Sigmoid colon (tissue), 7 donors: ENCODE measurements around the gene NUMA1. TPM values are rescaled to one million over a fixed set of nuclear protein-coding genes. Genes with fewer than 3 reads are reported as not detected.
A peak's percentile ranks its signal among the peaks of the same experiment; 100 is the strongest.

Experiments
- DNase-seq: peaks from one replicate; pipeline ENCODE4 v3.0.0-alpha.2; 2019
- H3K27ac ChIP-seq, 4 donors: fragments of 200-600 bp; sonication (generic); one replicate each; pipeline ENCODE4 v1.5.1; 2016 to 2019; ENCODE audit warnings: mild to moderate bottlenecking in 1 of 4
- H3K27me3 ChIP-seq, 3 donors: fragments of 200-600 bp; sonication (generic); one replicate each; pipeline ENCODE4 v1.5.1; 2019; ENCODE audit warnings: mild to moderate bottlenecking in 1 of 3
- H3K36me3 ChIP-seq, 4 donors: fragments of 200-600 bp; sonication (generic); one replicate each; pipeline ENCODE4 v1.5.1; 2016 to 2019
- H3K4me1 ChIP-seq, 4 donors: fragments of 200-600 bp; sonication (generic); one replicate each; pipeline ENCODE4 v1.5.1; 2017 to 2019
- H3K4me3 ChIP-seq, 4 donors: fragments of 200-600 bp; sonication (generic); one replicate each; pipeline ENCODE4 v1.5.1; 2017 to 2019; ENCODE audit warnings: mild to moderate bottlenecking in 2 of 4, moderate library complexity in 1 of 4
- H3K9me3 ChIP-seq, 4 donors: fragments of 200-600 bp in 3 of 4; sonication (generic) in 3 of 4; one replicate each; pipeline versions ENCODE4 v1.5.1 to v1.6.1; 2013 to 2019
- EP300 ChIP-seq, 4 donors: sonication (generic); formaldehyde crosslinking; IDR thresholded peaks; one replicate each; pipeline ENCODE4 v1.6.1; 2017; ENCODE audit warnings: antibody characterized with exemption in 4 of 4
- POLR2A ChIP-seq, 2 donors: fragments of 450-650 bp; IDR thresholded peaks; one replicate each; pipeline ENCODE4 v1.6.1; 2016; ENCODE audit warnings: antibody characterized with exemption in 2 of 2, mild to moderate bottlenecking in 2 of 2, moderate library complexity in 2 of 2
- POLR2AphosphoS5 ChIP-seq, 4 donors: sonication (generic); formaldehyde crosslinking; IDR thresholded peaks; one replicate each; pipeline ENCODE4 v1.6.1; 2017; ENCODE audit warnings: antibody characterized with exemption in 4 of 4
- WGBS, 2 donors: extraction: QIAGEN DNeasy Blood & Tissue Kit; methylation state at CpG; one replicate each; pipeline ENCODE4 v1.1.7; 2013; 5-methylcytosine and 5-hydroxymethylcytosine counted together
- intact Hi-C: fragments of 100-400 bp; cut with DNase I; formaldehyde crosslinking; loops from one replicate; pipeline ENCODE4 v1.15.1; 2023
- polyA plus RNA-seq, 3 donors: library from polyadenylated mRNA; stranded (reverse); fragments of 200-250 nt; gene quantifications; one replicate each; pipeline ENCODE4 v1.2.3, GENCODE V29; 2013
- total RNA-seq, 4 donors: library from RNA; depleted of rRNA; stranded (reverse); fragments of >200 nt; gene quantifications; one replicate each; pipeline ENCODE4 v1.1.0, GENCODE V29; 2016
- TF ChIP-seq, protein P1 (sequence below), 4 experiments: fragments of 450-650 bp in 3 of 4; fragments of 200-600 bp in 1 of 4; IDR thresholded peaks; one replicate each; pipeline ENCODE4 v1.5.1; 2016 to 2019; ENCODE audit warnings: antibody characterized with exemption in 4 of 4, mild to moderate bottlenecking in 3 of 4, moderate library complexity in 2 of 4
- donor health status: healthy with polysubstance abuse.
- donor health status: Bipolar disorder and iron deficiency.
- donor health status: healthy.

NUMA1 gene, protein sequence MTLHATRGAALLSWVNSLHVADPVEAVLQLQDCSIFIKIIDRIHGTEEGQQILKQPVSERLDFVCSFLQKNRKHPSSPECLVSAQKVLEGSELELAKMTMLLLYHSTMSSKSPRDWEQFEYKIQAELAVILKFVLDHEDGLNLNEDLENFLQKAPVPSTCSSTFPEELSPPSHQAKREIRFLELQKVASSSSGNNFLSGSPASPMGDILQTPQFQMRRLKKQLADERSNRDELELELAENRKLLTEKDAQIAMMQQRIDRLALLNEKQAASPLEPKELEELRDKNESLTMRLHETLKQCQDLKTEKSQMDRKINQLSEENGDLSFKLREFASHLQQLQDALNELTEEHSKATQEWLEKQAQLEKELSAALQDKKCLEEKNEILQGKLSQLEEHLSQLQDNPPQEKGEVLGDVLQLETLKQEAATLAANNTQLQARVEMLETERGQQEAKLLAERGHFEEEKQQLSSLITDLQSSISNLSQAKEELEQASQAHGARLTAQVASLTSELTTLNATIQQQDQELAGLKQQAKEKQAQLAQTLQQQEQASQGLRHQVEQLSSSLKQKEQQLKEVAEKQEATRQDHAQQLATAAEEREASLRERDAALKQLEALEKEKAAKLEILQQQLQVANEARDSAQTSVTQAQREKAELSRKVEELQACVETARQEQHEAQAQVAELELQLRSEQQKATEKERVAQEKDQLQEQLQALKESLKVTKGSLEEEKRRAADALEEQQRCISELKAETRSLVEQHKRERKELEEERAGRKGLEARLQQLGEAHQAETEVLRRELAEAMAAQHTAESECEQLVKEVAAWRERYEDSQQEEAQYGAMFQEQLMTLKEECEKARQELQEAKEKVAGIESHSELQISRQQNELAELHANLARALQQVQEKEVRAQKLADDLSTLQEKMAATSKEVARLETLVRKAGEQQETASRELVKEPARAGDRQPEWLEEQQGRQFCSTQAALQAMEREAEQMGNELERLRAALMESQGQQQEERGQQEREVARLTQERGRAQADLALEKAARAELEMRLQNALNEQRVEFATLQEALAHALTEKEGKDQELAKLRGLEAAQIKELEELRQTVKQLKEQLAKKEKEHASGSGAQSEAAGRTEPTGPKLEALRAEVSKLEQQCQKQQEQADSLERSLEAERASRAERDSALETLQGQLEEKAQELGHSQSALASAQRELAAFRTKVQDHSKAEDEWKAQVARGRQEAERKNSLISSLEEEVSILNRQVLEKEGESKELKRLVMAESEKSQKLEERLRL (N-terminal part only)
- total RNA-seq (100 to 1,000 TPM; 249 to 343 (median 265) TPM), polyA plus RNA-seq (100 to 1,000 TPM in 2 of 3 donors, 10 to 100 TPM in 1; 99.1 to 176 (median 109) TPM)

GRCh38 chr11:72080326-72081183 is at the start of gene NUMA1, which contains the start of gene LRRC51:
Gene NUMA1, minus strand, starts transcription at chr11:72080542. Its CDS starts 44,599 bp downstream, at chr11:72035943.
Gene LRRC51, plus strand, starts transcription at chr11:72080850. Its CDS starts 8,234 bp downstream, at chr11:72089084.
- 0 to 1% methylated on average over 60 of the region's 60 CpGs for WGBS, 2 donors
- TF ChIP-seq POLR2AphosphoS5 (IDR thresholded peaks at IDR 0.05) (peak; percentile 72 to 91 (median 82)), POLR2A (IDR thresholded peaks at IDR 0.05) (peak; percentile 49 to 52), EP300 (IDR thresholded peaks at IDR 0.05) (no peak)
- TF ChIP-seq, protein P1, sequence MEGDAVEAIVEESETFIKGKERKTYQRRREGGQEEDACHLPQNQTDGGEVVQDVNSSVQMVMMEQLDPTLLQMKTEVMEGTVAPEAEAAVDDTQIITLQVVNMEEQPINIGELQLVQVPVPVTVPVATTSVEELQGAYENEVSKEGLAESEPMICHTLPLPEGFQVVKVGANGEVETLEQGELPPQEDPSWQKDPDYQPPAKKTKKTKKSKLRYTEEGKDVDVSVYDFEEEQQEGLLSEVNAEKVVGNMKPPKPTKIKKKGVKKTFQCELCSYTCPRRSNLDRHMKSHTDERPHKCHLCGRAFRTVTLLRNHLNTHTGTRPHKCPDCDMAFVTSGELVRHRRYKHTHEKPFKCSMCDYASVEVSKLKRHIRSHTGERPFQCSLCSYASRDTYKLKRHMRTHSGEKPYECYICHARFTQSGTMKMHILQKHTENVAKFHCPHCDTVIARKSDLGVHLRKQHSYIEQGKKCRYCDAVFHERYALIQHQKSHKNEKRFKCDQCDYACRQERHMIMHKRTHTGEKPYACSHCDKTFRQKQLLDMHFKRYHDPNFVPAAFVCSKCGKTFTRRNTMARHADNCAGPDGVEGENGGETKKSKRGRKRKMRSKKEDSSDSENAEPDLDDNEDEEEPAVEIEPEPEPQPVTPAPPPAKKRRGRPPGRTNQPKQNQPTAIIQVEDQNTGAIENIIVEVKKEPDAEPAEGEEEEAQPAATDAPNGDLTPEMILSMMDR (IDR thresholded peaks at IDR 0.05) = no peak
- Histone ChIP-seq H3K9me3 (no peaks in the 10 kb centered on the region), H3K27ac (peak within 1 kb of the TSS; percentile 91 to 94 (median 92)), H3K4me1 (peaks cover 0 to 26% (median 23%) of the 10 kb centered on the region in 4 donors), H3K36me3 (no peaks in the 10 kb centered on the region), H3K4me3 (peak within 1 kb of the TSS; percentile 66 to 81 (median 72)), H3K27me3 (no peaks in the 10 kb centered on the region)
- intact Hi-C loops = loop anchor here (2.0 kb wide), 2 partner anchors 32 to 56 kb away; partner anchors contain the start of gene ANAPC15
- DNase-seq = peak; percentile 100

DNA sequence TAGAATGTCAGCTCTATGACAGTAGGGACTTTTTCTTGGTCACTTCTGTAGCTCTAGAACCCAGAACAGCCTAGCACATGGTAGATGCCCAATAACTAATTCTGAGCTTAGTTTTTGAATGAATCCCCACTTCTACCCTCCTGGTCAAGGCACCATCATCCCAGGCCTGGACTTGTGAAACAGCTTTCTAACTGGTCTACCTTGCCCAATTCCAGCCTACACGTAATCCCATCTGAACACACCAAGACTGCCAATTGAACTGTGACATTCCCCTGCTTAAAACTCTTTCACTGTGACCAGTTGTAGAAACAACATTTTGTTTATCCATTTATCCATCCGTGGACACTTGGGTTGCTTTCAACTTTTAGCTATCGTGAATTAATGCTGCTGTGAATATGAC is 49.0 kb upstream of the NUMA1 start:
- intact Hi-C loops = no loop called here
- peaks cover 0 to 4% (median 0%) of the 10 kb centered on the region in 4 donors for H3K9me3 ChIP-seq
- no peaks in the 10 kb centered on the region for H3K27me3 ChIP-seq
- WGBS, 2 donors = 87 to 92% methylated on average over 3 of the region's 3 CpGs
- TF ChIP-seq POLR2A (IDR thresholded peaks at IDR 0.05) (no peak), EP300 (IDR thresholded peaks at IDR 0.05) (no peak)
- TF ChIP-seq, protein P1 (IDR thresholded peaks at IDR 0.05) = no peak
- H3K4me3 ChIP-seq = no peak overlapping the region
- DNase-seq = no peak
- no peak overlapping the region for H3K27ac ChIP-seq
- H3K36me3 ChIP-seq = no peaks in the 10 kb centered on the region
- no peaks in the 10 kb centered on the region for H3K4me1 ChIP-seq

DNA sequence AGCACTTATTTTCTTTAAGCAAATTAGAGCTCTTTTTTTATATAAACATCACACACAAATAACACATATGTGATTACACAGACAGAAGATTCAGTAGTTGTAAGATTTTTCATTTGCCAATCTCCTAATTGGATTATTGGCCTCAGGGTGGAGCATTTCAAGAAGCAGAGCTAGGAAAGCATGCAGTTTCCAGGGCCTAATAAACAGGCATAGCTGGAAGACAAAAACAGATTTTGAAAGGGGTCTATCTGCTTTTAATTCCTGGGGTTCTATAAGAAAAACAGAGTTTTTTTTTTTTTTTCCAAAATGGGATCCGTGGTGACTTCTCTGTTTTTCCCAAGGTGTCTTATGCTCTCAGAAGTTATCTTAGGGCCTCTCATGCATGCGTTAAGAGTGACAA is 47.6 kb upstream of the NUMA1 start:
- 61 to 71% methylated on average over 2 of the region's 2 CpGs for WGBS, 2 donors
- H3K4me3 ChIP-seq = no peak overlapping the region
- H3K9me3 ChIP-seq = peaks cover 0 to 4% (median 0%) of the 10 kb centered on the region in 4 donors
- no peaks in the 10 kb centered on the region for H3K4me1 ChIP-seq
- H3K27me3 ChIP-seq = no peaks in the 10 kb centered on the region
- intact Hi-C loops = no loop called here
- TF ChIP-seq POLR2AphosphoS5 (IDR thresholded peaks at IDR 0.05) = no peak
- H3K27ac ChIP-seq = no peak overlapping the region
- no peak for DNase-seq
- H3K36me3 ChIP-seq = no peaks in the 10 kb centered on the region

- Histone ChIP-seq H3K36me3 (no peaks in the 10 kb centered on the region), H3K4me3 (no peak overlapping the region), H3K27ac (no peak overlapping the region), H3K9me3 (peaks cover 0 to 4% (median 0%) of the 10 kb centered on the region in 4 donors), H3K27me3 (no peaks in the 10 kb centered on the region), H3K4me1 (no peaks in the 10 kb centered on the region)
- 33 to 66% methylated on average over 1 of the region's 1 CpG for WGBS, 2 donors
- no peak for DNase-seq
- intact Hi-C loops = no loop called here
- TF ChIP-seq POLR2AphosphoS5 (IDR thresholded peaks at IDR 0.05) (no peak), EP300 (IDR thresholded peaks at IDR 0.05) (no peak), POLR2A (IDR thresholded peaks at IDR 0.05) (no peak)
- TF ChIP-seq, protein P1 (IDR thresholded peaks at IDR 0.05) = no peak
Observed at GRCh38 chr11:72125956-72126355, 45.6 kb upstream of the NUMA1 start.
